MG63 (cell line): ENCODE data around the gene RRAS2. TPM values are rescaled to one million over a fixed set of nuclear protein-coding genes. Genes with fewer than 3 reads are reported as not detected.
"Not testable (repeated sequence)": the region's sequence is repeated elsewhere in the genome, so short reads cannot be mapped to it uniquely, and the experiment has no call there.

Source experiments
- DNase-seq: peaks from one replicate; pipeline ENCODE4 v3.0.0-alpha.2; 2020
- H3K27me3 ChIP-seq: fragments of 250-450 bp; sonication (Bioruptor Pico); 2 replicates; pipeline ENCODE4 v1.5.1; 2020; ENCODE audit warnings: mild to moderate bottlenecking, moderate library complexity
- H3K36me3 ChIP-seq: fragments of 250-450 bp; sonication (Bioruptor Pico); 2 replicates; pipeline ENCODE4 v1.5.1; 2020; ENCODE audit warnings: mild to moderate bottlenecking, moderate library complexity
- H3K4me3 ChIP-seq: fragments of 250-450 bp; sonication (Bioruptor Pico); 2 replicates; pipeline ENCODE4 v1.5.1; 2020; ENCODE audit warnings: mild to moderate bottlenecking, moderate library complexity
- H3K9me3 ChIP-seq: fragments of 250-450 bp; sonication (Bioruptor Pico); 2 replicates; pipeline ENCODE4 v1.5.1; 2020; ENCODE audit warnings: mild to moderate bottlenecking, moderate library complexity
- total RNA-seq: library from RNA; depleted of rRNA; stranded (reverse); fragments of >200 nt; shearing (Covaris generic); gene quantifications from 2 replicates; pipeline ENCODE4 v1.2.3, GENCODE V29; 2014; ENCODE audit warnings: low replicate concordance

RRAS2 gene
- total RNA-seq, 1 experiment from 2014 or later, result 169 TPM

GRCh38 chr11:14376920-14377319, 17.9 kb upstream of the RRAS2 start:
- DNase-seq, result peak; percentile 5
- no peaks in the 10 kb centered on the region for H3K27me3 ChIP-seq

DNA sequence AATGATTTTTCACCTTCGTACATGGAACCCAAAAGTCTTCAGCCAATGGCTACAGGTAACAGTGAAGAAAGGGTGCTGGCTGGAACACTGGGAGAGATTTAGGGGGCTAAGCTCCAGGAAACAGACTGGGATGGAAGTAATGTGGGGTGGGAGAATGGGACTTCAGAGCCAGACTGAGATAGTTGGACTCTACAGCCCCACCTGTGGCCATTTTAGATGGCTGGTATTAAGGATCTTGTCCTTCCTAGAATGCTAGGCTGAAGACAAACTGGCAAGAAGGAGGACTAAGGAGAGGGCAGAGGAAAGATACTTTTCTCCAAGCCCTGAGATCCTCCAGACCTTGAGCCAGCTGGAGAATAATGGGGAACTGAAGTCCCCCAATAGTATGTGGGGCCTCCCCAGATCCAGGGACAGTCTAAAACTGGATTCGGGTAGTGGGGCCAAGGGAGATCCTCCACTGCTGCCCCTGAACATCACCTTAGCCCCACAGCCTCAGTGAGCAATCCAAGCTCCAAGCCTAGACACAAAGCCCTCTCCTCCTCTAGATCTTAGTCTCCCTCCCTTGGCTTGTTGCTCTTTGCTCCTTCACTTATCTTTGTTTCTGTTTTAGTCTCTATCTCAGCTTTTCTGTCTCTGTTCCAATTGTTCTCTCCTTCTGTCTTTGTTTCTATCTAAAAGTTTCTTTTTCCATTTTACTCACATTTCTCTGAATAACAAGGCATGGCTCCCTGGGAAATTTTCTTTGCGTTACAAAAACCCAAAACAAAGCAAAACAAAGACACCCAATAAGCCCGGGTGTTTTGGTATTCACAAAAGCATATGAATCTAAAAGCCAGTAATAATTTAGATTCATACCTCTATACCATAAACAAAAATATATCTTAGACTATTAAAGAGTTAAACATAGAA, 16.2 kb upstream of the RRAS2 start:
- no peak overlapping the region for H3K4me3 ChIP-seq
- H3K9me3 ChIP-seq, result no peaks in the 10 kb centered on the region
- no peaks in the 10 kb centered on the region for H3K27me3 ChIP-seq
- DNase-seq, result no peak
- H3K36me3 ChIP-seq, result no peaks in the 10 kb centered on the region

More at GRCh38 chr11:14376920-14377319, 17.9 kb upstream of the RRAS2 start:
- H3K4me3 ChIP-seq, result no peak overlapping the region
- no peaks in the 10 kb centered on the region for H3K9me3 ChIP-seq
- no peaks in the 10 kb centered on the region for H3K36me3 ChIP-seq

DNA sequence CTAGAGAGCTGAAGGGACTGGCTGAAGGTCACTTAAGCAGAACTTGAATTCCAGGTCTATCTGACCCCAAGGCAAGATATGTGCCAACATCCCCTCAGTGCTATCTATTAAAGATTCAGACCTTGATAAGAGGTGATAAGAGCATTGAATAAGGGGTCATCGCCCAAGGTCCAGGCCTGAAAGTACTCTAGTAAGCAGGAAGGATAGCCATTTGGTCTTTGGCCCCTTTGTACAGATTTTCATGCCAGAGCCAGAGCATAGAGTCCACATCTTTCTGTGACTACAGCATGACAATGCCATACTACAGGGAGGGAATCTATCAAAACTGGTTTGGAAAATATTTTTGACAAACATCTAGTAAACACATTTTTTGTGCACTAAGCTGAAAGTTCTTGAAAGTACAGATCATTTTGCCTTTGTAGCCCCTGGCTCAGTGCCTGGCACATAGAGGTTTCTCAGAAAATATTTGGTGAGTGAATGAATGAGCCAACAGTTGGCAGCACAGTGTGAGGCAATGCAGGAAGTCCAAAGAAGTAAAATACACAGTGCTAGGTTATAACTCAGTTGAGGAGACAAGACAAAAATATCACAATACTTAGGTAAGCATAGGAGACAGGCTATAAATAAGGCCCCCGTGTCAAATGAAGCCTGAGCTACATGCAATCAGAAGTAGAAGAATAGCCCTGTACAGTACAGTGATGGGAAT, 15.1 kb upstream of the RRAS2 start:
- Histone ChIP-seq H3K4me3 (no peak overlapping the region), H3K27me3 (no peaks in the 10 kb centered on the region), H3K36me3 (no peaks in the 10 kb centered on the region), H3K9me3 (no peaks in the 10 kb centered on the region)
- peak; percentile 87 for DNase-seq

DNA sequence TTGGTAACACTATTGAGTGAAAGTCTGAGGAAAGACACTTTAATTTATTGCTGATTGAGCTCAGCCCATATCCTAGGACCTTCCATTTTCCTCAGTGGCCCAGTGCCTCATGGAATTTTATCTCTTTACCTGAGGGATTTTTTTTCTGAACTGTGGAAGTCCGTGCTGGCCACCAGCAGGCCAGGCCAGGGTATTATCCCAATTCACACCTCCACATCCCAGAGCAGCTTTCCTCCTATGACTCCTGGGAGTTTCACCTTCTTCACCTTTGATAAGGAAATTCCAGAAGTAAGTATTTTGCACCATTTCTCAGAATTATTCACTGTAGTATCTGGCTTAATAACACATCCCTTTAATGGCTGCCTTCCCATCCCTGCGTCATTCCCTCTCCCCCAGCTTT, 13.0 kb upstream of the RRAS2 start:
- no peaks in the 10 kb centered on the region for H3K9me3 ChIP-seq
- no peak overlapping the region for H3K4me3 ChIP-seq
- no peaks in the 10 kb centered on the region for H3K27me3 ChIP-seq
- no peak for DNase-seq
- H3K36me3 ChIP-seq, result no peaks in the 10 kb centered on the region

DNA sequence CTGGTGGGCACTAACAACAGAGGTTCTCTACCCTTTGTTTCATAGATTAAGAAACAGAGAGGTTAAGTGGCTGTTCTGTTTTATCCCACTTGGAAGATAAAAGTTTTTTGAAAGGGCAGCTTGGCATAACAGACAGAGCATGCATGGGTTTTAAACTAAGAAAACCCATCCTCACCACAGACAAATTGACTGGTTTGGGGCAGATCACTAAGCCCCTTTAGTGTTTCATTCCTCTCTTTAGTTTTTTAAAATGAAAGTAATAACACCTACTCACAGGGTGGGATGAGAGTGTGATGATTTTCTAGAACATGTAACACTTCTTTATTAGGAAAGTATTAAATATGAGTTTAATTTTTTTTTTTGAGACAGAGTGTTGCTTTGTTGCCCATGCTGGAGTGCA, 12.3 kb upstream of the RRAS2 start:
- no peak overlapping the region for H3K4me3 ChIP-seq

GRCh38 chr11:14370496-14370895, 11.5 kb upstream of the RRAS2 start:
- H3K27me3 ChIP-seq, result no peaks in the 10 kb centered on the region
- no peaks in the 10 kb centered on the region for H3K36me3 ChIP-seq
- no peaks in the 10 kb centered on the region for H3K9me3 ChIP-seq
- H3K4me3 ChIP-seq, result no peak overlapping the region
- DNase-seq, result no peak

More for the DNA sequence above, 12.3 kb upstream of the RRAS2 start:
- Histone ChIP-seq H3K27me3 (no peaks in the 10 kb centered on the region), H3K9me3 (no peaks in the 10 kb centered on the region), H3K36me3 (no peaks in the 10 kb centered on the region)
- DNase-seq, result no peak

GRCh38 chr11:14369598-14369997, 10.6 kb upstream of the RRAS2 start:
- DNase-seq, result no peak
- H3K36me3 ChIP-seq, result no peaks in the 10 kb centered on the region
- H3K4me3 ChIP-seq, result no peak overlapping the region
- no peaks in the 10 kb centered on the region for H3K27me3 ChIP-seq
- no peaks in the 10 kb centered on the region for H3K9me3 ChIP-seq

DNA sequence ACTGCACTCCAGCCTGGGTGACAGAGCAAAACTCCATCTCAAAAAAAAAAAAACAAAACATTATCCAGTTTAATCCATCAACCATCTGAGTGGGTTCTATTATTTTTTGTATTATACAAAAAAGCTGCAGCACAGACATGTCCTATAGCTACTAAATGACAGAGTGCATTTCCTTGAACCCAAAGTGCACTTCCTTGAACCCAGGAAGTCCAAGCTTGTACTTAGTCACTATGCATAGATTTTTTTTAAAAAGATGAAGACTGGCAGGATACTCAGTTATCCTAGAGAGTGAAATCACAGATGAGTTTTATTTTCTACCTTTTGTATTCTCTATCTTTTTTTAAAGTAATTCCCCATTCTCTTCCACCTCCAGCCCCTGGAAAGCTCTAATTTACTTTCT, 8.0 kb upstream of the RRAS2 start:
- DNase-seq, result no peak
- H3K9me3 ChIP-seq, result no peaks in the 10 kb centered on the region
- no peak overlapping the region for H3K4me3 ChIP-seq
- H3K27me3 ChIP-seq, result no peaks in the 10 kb centered on the region
- no peaks in the 10 kb centered on the region for H3K36me3 ChIP-seq

DNA sequence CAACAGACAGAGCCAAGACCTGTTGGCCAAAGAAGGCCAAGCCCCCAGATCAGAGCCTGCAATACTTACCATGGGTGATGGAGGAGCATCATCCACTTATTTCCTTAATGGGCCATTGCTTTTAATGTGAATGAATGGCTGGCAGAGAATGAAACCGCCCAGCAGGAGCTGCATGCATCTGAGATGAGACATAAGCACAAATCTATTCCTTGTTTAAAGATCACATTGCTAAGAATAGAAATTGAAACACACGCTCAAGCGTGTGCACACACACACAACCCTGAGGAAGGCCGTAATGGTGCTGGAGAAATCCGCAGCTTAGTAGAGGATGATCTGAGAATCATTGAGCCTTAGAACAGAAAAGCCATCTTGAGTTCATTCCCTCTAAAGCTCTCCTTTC, 5.3 kb upstream of the RRAS2 start:
- DNase-seq, result peak; percentile 78
- no peak overlapping the region for H3K4me3 ChIP-seq
- H3K27me3 ChIP-seq, result no peaks in the 10 kb centered on the region
- H3K9me3 ChIP-seq, result no peaks in the 10 kb centered on the region
- H3K36me3 ChIP-seq, result no peaks in the 10 kb centered on the region

DNA sequence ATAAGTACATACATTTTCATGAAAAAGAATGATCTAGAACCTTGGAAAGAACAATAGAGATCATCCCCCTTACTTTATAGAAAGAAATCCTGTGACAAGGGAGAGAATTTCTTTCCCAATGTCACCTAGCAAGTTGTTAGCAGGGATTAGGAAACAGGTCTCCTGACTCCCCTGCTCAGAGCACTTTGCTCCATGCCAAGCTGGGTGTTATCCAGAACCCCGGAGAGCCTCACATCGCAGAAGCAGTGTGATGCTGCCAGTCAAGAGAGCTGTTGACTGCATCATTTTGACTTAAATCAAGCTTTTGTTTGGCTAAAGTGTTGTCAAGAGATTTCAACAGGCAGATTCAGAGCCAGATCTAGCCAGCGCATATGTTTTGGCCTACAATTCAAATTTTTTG, 3.6 kb upstream of the RRAS2 start:
- Histone ChIP-seq H3K4me3 (no peak overlapping the region), H3K27me3 (no peaks in the 10 kb centered on the region)
- peak; percentile 67 for DNase-seq

GRCh38 chr11:14361951-14362350, 3.0 kb upstream of the RRAS2 start:
- DNase-seq, result no peak
- no peaks in the 10 kb centered on the region for H3K27me3 ChIP-seq
- no peaks in the 10 kb centered on the region for H3K9me3 ChIP-seq
- no peak overlapping the region for H3K4me3 ChIP-seq
- peaks cover 6% of the 10 kb centered on the region; the same call in 1 of the 2 replicates for H3K36me3 ChIP-seq

More for the DNA sequence above, 3.6 kb upstream of the RRAS2 start:
- H3K36me3 ChIP-seq, result peaks cover 3% of the 10 kb centered on the region; the same call in 1 of the 2 replicates
- H3K9me3 ChIP-seq, result no peaks in the 10 kb centered on the region

DNA sequence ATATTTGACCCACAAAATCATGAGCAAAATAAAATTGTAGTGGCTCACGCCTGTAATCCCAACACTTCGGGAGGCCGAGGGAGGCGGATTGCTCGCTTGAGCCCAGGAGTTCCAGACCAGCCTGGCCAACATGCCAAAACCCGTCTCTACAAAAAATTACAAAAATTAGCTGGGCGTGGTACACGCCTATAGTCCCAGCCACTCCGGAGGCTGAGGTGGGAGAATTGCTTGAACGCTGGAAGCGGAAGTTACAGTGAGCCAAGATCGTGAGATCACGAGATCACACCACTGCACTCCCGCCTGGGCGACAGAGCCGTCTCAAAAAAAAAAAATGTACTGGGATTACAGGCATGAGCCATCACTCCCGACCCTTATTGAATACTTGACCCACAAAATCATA, 2.0 kb upstream of the RRAS2 start:
- Histone ChIP-seq H3K4me3 (no peak overlapping the region), H3K9me3 (no peaks in the 10 kb centered on the region), H3K36me3 (peaks cover 12% of the 10 kb centered on the region), H3K27me3 (no peaks in the 10 kb centered on the region)
- DNase-seq, result no peak

GRCh38 chr11:14359501-14360031, 583 bp upstream of the RRAS2 start:
- Histone ChIP-seq H3K9me3 (no peaks in the 10 kb centered on the region), H3K27me3 (no peaks in the 10 kb centered on the region), H3K4me3 (peak overlapping the region; percentile 80), H3K36me3 (peaks cover 23% of the 10 kb centered on the region)
- DNase-seq, result peak; percentile 73

GRCh38 chr11:14357881-14358728, 878 bp downstream of the RRAS2 start:
- peak; percentile 55 for DNase-seq
- Histone ChIP-seq H3K27me3 (no peaks in the 10 kb centered on the region), H3K4me3 (peak overlapping the region; percentile 80), H3K36me3 (peaks cover 32% of the 10 kb centered on the region), H3K9me3 (no peaks in the 10 kb centered on the region)

- no peak for DNase-seq
- H3K36me3 ChIP-seq, result peaks cover 34% of the 10 kb centered on the region
- no peaks in the 10 kb centered on the region for H3K27me3 ChIP-seq
- H3K4me3 ChIP-seq, result peak overlapping the region; percentile 80
- no peaks in the 10 kb centered on the region for H3K9me3 ChIP-seq
Observed at GRCh38 chr11:14356342-14356741, 2.6 kb downstream of the RRAS2 start.

GRCh38 chr11:14354604-14355003, 4.4 kb downstream of the RRAS2 start:
- not testable (repeated sequence) for H3K9me3 ChIP-seq, H3K4me3 ChIP-seq, H3K27me3 ChIP-seq, DNase-seq
- H3K36me3 ChIP-seq, result peaks cover 50% of the 10 kb centered on the region
